ENCODE measurements around the gene APPL2.
"Not testable (repeated sequence)": the region's sequence is repeated elsewhere in the genome, so short reads cannot be mapped to it uniquely, and the experiment has no call there.

The APPL2 gene

DNA sequence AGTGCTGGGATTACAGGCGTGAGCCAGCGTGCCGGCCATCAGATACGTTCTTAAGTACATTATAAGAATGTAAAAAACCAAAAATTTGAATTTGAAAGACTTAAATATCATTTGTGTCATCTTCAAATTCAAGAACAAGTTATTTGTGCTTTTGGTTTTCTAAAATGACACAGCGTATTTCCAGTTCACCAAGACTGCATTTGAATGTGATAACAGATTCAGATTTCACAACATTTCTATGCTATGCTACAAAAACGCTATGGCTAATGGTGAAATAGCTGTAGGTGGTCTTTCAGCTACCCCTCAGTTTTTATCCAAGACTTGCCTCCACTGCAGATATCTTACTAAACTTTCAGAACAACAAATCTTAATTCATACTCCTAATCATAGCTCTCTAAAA, 46.7 kb downstream of the APPL2 start:
- DNase-seq, result no peak

DNA sequence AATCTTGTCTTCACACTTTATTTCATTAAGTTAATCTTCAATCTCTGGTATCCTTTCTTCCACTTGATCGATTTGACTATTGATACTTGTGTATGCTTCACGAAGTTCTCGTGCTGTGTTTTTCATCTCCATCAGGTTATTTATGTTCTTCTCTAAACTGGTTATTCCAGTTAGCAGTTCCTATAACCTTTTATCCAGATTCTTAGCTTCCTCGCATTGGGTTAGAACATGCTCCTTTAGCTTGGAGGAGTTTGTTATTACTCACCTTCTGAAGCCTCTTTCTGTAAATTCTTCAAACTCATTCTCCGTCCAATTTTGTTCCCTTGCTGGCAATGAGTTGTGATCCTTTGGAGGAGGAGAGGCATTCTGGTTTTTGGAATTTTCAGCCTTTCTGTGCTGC, 52.0 kb downstream of the APPL2 start:
- DNase-seq, result not testable (repeated sequence)

DNA sequence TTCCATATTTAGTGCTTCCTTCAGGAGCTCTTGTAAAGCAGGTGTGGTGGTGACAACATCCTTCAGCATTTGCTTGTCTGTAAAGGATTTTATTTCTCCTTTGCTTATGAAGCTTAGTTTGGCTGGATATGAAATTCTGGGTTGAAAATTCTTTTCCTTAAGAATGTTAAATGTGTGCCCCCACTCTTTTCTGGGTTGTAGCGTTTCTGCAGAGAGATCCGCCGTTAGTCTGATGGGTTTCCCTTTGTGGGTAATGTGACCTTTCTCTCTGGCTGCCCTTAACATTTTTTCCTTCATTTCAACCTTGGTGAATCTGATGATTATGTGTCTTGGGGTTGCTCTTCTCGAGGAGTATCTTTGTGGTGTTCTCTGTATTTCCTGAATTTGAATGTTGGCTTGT, 52.6 kb downstream of the APPL2 start:
- DNase-seq, result not testable (repeated sequence)

DNA sequence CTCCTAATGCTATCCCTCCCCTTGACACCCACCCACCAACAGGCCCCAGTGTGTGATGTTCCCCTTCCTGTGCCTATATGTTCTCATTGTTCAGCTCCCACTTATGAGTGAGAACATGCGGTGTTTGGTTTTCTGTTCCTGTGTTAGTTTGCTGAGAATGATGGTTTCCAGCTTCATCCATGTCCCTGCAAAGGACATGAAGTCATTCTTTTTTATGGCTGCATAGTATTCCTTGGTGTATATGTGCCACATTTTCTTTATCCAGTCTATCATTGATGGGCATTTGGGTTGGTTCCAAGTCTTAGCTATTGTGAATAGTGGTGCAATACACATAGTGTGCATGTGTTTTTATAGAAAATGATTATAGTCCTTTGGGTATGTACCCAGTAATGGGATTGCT, 56.9 kb downstream of the APPL2 start:
- DNase-seq, result not testable (repeated sequence)

DNA sequence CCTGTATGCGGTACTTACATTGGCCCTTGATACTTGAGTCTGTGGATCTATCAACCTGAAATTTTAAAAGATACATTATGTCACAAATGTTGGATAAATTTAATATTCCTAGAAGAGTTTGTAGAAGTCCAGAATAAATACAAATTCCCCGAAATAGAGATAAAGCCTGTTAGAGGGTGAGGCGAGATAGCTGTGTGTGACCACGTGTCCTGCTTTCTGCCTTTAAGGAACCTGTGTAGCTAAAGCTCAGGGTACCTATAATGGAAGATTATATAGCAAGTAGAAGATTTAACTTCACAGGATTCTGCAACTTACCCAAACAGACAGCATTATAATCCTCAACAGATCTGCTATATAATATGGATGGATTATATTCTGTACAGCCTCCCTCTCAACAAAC, 58.8 kb downstream of the APPL2 start:
- DNase-seq, result no peak

DNA sequence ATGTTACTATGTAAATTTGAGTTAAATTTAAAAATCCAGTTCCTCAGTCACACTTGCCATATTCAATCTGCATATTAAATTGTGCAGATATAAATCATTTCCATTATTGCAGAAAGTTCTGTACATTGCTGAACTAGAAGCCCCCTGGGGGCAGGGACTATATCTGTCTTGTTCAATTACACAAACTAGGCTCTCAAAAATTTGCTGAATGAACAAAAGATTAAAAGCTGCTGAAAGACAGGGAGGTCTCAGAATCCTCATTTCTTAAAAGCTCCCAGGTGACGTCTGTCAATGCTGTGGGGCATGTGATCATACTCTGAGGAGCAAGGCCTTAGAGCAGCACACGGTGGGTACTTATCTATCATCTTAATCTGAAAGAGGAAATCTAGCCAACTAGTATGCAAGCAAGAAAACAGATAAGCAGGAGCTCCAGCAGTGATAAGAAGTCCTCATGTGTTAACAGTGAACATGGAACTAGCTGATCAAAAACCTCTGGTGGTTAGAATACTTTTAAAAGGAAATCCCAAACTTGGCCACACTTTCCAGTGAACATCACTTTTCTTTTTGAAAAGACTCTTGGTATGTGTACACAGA, 60.5 kb downstream of the APPL2 start:
- no peak for DNase-seq

DNA sequence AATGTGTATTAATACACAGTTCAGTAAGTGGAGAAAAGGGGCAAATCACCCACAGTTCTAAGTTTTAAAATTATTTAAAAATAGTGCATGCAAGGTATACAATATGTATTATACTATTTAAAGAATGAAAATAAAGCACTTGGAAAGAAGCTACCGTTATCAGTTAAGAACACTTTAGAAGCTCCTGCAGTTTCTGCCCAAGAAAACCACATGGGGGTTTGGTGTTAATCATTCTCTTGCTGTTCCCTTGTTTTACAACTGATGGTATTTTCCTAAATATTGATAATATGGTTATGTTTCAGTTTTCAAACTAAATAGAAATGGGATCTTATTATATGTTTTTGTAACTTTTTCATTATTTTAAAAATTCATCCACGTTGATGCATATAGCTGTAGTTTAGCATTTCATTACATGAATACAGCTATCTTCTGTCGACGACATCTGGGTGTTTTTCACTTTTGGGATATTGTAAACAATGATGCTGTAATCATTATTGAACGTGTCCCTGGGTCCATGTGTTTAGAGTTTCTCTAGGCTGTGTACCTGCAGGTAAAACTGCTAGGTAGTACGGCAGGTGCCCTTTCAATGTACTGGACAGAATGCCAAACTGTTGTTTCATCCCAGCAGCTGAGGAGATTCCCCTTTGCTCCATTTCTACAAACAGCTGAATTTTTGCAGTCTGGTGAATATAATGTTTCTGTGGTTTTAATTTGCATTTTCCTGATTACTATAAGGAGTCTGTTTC, 64.1 kb downstream of the APPL2 start:
- DNase-seq, result no peak

DNA sequence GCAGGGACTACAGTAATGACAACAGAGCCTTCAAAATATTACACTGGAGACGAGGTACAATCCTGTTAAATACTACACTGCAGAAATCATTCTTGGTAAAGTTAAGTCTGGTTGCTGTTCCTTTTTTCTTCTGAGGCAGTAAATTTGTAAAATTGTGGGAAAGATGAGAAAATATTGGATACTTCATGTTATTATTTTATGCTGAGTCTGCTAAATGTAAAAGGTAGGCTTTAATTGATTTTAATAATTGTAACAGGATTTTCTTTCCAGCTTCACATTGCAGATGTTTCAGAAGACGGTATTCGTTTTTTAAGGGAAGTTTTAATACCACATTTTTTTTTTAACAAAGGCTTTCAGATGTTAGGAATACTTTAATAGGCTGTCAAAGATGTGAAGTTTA, 65.8 kb downstream of the APPL2 start:
- DNase-seq, result no peak

DNA sequence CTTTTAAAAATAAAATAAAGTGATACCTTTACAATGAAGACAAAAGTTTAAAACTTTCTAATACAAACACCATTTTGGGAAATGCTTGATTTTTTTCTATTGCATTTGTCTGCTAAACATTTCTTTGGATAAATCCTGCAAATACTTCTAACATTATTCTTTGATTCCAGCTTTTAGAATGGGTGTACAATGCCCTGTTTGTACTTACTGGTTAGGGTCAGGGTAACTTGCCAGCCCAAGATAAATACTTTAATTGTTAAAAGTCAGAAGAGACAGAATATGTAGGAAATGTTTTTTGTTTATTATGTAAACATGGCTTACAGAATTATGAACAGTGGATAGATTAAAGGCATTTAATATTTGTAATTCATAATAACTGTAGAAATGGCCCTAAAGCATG, 68.0 kb downstream of the APPL2 start:
- DNase-seq, result no peak

DNA sequence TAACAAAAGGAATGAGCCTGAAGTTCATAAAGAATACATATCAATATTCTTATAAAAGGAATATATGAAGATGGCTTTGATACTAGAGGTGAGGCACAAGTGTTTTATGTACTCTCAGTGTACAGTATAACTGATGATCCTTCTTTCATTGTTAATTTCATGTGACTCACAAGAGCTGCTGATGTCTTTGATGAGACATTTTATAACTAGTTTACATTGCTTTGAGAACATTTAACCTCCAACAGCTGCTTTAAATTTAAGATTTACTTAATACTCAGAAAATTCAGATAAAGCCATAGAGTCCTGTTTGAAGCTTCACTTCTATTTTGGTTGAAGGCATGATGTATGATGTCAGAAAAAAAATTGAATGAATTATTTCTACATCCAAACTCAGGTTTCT, 68.6 kb downstream of the APPL2 start:
- DNase-seq, result no peak

DNA sequence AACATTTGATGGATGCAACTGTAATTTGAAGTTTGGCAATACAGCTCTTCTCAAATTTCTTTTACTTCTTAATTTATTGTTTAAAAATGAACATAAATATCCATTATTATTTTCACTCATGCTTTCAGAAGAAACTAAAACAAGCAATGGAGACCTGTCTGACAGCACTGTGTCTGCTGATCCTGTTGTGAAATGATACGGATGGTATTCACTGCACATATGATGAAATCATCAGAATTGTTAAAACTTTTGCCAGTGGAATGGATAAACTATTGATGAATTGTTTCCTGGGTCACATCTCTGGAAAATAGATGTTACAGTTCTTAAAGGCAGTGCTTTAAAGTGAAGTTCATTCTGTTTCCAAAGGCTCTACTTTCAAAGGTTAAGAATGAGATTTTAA, 69.2 kb downstream of the APPL2 start:
- DNase-seq, result no peak

DNA sequence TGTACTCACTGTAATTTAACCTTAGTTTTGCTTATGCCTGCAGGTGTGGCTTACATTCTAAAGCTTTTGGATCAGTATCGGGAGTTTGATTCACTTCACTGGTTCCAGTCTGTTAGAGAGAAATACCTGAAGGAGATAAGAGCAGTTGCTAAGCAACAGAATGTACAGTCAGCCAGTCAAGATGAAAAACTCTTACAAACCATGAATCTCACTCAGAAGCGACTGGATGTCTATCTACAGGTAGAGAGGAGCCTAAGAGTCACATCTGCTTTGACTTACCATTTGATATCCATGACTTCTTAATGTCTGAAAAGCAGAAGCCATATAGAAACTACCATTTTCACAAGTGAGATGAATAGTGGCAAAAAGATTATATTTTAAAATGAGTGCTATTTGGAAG, 71.9 kb downstream of the APPL2 start:
- no peak for DNase-seq

DNA sequence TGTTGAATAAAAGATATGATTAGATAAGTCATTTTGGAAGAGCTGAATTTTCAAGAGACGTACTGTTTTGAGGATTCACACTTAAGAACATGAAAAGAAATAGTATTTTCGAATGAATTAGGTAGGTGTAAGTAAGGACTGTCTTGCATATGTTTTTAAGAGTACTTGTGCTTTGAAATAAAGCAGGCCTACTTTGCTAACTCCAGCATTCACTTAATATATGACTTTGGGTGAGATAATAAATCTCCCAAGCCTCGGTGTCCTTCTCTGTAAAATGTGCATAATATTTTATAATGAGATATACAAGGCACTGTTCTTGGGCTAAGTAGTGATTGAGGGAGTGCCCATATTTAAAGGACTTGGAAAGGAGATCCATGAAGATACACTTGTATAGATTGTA, 73.8 kb downstream of the APPL2 start:
- DNase-seq, result no peak

DNA sequence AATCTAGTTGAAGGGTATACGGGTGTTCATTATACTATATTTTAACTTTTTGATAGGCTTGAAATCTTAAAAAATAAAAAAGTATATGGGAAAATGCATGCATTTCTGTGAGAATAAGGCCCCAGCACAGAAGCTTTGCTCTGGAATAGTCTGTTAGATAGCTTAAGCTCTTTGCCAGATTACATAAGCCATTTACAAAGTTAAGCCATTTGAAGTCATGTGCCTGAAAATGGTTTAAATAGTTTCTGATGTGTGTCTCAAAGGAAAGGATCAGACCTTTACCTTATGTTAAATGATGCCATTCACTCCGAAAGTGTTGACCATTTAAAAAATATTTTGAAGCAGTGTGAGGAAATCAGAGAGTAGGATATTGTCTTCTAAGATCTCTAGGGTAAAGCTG, 77.1 kb downstream of the APPL2 start:
- DNase-seq, result no peak

DNA sequence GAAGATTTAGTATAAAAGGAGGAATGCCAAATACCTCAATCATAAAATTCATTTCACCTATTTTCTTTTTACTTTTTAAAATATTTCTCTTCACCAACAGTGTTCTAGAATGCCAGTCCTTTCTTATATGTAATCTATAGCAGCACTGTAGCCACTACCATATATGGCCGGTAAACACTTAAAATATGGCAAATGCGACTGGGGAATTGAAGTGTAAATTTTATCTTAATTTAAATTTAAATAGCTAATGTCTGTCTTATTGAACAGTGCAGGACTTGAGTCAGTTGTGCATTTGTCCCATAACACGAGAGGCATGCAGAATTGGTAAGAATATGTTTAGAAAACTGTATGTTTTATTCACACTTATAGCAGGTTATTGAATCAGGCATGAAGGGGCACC, 78.4 kb downstream of the APPL2 start:
- DNase-seq, result no peak

DNA sequence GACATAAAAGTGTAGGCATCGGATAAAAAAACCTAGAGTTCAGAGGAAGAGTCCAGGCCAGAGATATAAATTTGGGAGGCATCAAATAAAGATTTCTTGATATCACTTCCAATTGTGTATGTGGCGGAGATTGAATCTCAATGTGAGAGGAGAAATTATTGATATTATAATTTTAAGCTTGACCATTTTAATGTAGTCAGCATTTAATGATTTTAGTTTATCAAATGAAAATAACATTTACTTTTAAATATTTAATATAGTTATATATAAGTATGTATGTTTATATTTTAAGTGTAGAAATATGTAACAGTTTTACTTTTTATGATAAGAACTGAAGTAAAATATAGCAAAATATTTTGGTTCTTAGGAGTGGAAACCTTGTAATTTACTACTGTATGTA, 79.7 kb downstream of the APPL2 start:
- no peak for DNase-seq

DNA sequence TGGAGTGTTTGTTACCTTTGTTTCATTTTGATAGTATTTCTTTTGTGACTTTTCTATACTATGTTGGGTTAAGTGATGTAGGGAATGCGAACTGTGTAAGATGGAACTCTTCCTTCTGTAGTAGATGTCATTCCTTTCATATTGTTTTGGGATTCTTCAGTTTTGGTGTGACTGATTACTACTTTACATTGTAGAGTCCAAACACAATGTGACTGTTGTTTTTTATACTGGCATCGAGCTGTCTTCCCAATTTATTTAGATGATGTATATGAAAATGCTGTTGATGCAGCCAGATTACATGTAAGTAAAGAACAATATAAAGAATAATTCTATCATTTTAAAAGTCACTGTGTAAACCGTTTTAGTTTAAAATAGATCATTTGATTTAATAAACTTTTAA, 93.7 kb downstream of the APPL2 start:
- no peak for DNase-seq

DNA sequence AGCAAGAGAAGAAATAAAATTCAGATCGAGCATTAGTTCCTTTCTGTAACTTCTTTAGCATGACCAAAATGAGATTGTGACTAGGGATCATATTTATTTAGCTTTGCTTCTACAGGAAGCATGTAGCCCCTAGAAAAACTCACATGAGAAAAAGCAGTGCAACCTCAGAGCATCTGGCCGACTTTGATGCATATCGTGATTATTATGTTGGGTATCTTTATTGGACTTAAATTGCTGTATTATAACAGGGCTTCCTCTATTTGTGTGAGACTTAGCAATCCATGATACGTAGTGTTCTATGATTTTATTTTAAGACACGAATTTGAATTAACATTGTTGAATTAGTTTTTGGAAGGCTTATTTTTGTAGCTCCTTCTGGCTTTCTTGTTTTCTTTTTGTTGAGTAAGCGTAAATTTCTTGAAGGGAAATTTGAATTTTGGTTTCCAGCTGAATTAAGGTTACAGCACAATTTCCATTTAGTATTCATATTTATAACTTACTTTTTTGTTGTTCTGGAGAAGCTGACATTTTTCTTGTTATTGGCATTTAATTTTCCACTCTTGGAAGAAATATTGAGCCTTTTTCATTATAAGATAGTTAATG, 94.6 kb downstream of the APPL2 start:
- no peak for DNase-seq

DNA sequence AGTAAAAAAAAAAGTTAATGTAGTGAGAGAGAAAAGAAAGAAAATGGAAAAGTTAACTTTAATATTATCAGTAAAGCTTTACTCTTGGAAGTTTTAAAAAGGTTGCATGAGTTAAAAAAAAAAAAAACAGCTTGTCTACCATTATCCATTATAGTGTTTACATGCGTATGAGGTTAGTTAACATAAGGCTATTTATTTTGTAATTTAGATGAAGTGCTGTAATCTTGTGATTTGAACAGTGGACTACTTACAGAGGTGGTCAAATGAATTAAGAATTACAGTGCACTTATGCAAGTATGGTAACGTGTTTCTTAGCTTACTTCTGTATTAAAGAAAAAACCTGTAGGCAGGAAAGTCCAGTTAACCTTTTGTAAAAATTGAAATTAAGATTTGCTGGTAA, 97.7 kb downstream of the APPL2 start:
- DNase-seq, result no peak
